GM19025 (cell line): ENCODE results near the gene RPL6.
"Not testable (repeated sequence)": the region's sequence is repeated elsewhere in the genome, so short reads cannot be mapped to it uniquely, and the experiment has no call there.

ENCODE experiments used
- ATAC-seq: cut with Tn5 transposase; IDR thresholded peaks from one replicate; pipeline ENCODE4 v1.9.1; 2021; ENCODE audit warnings: mild to moderate bottlenecking, low read depth, moderate library complexity; ENCODE audit not compliant: unreplicated experiment

The RPL6 gene

GRCh38 chr12:112420740-112421139 lies 11.3 kb upstream of the RPL6 start:
- no peak for ATAC-seq

- ATAC-seq = no peak
Measured at GRCh38 chr12:112419297-112420133, 10.1 kb upstream of the RPL6 start.

DNA sequence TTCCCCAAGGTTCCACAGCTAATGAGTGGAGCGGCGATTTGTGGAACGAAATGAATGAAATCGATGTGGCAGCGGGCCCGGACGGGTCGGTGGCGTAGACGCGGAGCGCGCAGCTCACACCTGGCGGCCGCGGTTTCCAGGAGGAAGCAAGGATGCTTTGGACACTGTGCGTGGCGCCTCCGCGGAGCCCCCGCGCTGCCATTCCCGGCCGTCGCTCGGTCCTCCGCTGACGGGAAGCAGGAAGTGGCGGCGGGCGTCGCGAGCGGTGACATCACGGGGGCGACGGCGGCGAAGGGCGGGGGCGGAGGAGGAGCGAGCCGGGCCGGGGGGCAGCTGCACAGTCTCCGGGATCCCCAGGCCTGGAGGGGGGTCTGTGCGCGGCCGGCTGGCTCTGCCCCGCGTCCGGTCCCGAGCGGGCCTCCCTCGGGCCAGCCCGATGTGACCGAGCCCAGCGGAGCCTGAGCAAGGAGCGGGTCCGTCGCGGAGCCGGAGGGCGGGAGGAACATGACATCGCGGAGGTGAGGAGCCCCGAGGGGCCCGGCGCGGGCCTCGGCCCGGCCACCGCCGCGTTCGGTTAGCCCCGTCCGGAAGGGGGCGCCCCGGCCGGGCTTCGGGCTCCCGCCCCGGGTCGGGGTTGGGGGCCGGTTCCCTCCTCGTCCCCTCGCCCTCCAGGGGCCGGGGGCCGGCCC lies 9.3 kb upstream of the RPL6 start, which contains the start of gene PTPN11:
PTPN11 (plus strand) TSS at position 340 of the 689 bp plus-strand sequence; CDS start at position 505, 165 bp downstream.
- peak; percentile 64 for ATAC-seq

DNA sequence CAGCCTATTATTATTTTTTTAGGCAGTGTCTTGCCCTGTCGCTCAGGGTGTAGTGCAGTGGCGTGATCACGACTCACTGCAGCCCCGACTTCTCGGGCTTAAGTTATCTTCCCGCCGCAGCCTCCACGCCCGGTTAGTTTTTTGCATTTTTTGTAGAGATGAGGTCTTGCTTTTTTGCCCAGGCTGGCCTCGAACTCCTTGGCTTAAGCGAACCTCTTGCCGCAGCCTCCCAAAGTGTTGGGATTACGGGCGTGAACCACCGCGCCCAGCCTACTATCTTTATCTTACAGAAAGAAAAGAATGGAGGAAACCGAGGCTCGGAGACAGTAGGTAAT lies 8.8 kb upstream of the RPL6 start:
- no peak for ATAC-seq

DNA sequence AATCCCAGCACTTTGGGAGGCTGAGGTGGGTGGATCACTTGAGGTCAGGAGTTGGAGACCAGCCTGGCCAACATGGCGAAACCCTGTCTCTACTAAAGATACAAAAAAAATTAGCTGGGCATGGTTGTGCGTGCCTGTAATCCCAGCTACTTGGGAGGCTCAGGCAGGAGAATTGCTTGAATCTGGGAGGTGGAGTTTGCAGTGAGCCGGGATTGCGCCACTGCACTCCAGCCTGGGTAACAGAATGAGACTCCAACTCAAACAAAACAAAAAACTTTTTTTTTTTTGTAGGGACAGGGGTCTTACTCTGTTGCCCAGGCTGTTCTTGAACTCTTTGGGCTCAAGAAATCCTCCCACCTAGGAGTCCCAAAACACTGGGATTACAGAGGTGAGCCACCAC lies 6.1 kb upstream of the RPL6 start:
- not testable (repeated sequence) for ATAC-seq

- no peak for ATAC-seq
Measured at GRCh38 chr12:112413855-112414625, 4.6 kb upstream of the RPL6 start.

GRCh38 chr12:112409906-112410244 lies 470 bp upstream of the RPL6 start:
- no peak for ATAC-seq

DNA sequence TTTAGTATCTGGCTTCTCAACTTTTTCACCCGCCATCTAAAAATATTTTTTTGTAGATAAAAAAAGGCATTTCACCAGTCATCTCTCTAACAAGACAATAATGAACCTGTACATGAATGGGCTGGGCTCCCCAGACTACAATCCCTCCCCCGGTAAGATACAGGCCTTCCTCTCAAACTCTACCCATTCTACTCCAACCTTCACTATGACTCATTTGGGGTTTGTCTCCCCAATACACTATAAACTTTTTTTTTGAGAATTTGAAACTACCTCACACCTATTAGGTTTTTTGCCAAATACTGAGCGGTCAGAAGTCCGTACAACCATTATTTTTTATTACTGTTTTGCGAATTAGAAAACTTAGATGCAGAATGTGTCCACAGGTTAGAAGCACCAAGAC lies 784 bp downstream of the RPL6 start:
- ATAC-seq = no peak

- ATAC-seq = not testable (repeated sequence)
Measured at GRCh38 chr12:112407683-112408082, 1.7 kb downstream of the RPL6 start.

GRCh38 chr12:112406519-112407488 lies 2.6 kb downstream of the RPL6 start:
- no peak for ATAC-seq

GRCh38 chr12:112401903-112402498 lies 7.4 kb downstream of the RPL6 start:
- ATAC-seq = no peak

DNA sequence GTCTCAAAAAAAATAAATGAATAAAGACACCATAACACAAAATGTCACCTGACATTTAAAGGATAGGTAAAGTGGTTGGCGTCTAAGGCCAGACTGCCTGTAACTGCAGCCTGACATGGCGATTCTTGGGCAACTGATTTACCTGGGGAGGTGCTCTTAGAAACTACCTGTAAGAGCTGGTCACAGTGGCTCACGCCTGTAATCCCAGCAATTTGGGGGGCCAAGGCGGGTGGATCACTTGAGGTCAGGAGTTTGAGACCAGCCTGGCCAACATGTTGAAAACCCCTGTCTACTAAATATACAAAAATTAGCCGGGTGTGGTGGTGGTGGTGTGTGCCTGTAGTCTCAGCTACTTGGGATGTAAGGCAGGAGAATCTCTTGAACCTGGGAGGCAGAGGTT lies 8.4 kb downstream of the RPL6 start:
- ATAC-seq = no peak

GRCh38 chr12:112393328-112393727 lies 16.1 kb downstream of the RPL6 start:
- no peak for ATAC-seq

- not testable (repeated sequence) for ATAC-seq
Measured at GRCh38 chr12:112389922-112390654, 19.3 kb downstream of the RPL6 start.

- no peak for ATAC-seq
Measured at GRCh38 chr12:112389228-112389627, 20.2 kb downstream of the RPL6 start.

- ATAC-seq = no peak
Measured at GRCh38 chr12:112386726-112387125, 22.7 kb downstream of the RPL6 start.

- no peak for ATAC-seq
Measured at GRCh38 chr12:112382866-112383265, 26.5 kb downstream of the RPL6 start.

DNA sequence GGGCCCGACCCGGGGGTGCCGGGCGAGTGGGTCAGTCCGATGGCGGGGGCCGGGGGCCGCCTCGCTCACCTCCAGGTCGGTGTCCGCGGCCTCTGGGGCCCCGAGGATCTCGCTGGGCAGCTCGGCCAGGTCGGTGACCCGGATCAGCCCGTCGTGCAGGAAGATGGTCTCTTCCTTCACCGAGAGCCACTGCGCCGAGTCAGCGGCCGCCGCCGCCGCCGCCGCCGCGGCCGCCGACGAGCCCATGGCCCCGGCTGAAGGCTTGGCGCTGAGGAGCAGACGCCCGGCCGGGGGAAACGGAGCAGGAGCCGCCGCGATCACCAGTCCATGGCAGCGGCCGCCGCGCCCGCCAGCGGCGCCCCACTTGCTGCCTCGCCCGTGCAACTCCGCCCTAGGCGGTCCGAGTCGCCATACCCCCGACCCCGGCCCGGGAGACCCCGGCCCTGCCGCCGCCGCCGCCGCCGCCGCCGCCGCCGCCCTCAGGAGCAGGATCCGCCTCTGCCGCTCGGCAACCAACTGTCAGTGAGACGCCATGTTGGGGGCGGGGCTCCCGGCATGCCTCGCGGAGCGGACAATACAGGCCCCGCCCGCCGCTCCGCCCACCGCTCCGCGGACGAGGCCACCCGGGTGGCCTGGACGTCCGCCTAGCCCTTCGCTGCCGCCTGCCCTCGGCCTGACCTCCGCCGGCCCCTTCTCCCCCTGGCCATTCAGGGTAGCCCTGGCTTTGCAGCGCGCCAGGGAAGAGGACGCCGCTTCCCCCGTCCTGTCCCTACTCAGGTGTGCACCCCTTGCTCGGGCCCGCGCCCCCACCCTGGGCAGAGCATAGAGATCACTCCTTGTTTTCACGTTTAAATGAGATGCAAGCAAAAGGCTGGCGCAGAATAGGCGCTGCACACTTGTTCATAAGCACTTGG lies 27.3 kb downstream of the RPL6 start, which contains the start of gene HECTD4:
HECTD4 (minus strand) TSS at position 549 of the 914 bp plus-strand sequence; CDS start at position 246, 303 bp downstream.
- peak; percentile 88 for ATAC-seq
